HG03135 (cell line): ENCODE measurements around the gene PPP1R7.
"Not testable (repeated sequence)": the region's sequence is repeated elsewhere in the genome, so short reads cannot be mapped to it uniquely, and the experiment has no call there.

ENCODE experiments used
- ATAC-seq: cut with Tn5 transposase; IDR thresholded peaks from one replicate; pipeline ENCODE4 v1.9.1; 2021; ENCODE audit warnings: mild to moderate bottlenecking, moderate library complexity; ENCODE audit not compliant: unreplicated experiment

The PPP1R7 gene

DNA sequence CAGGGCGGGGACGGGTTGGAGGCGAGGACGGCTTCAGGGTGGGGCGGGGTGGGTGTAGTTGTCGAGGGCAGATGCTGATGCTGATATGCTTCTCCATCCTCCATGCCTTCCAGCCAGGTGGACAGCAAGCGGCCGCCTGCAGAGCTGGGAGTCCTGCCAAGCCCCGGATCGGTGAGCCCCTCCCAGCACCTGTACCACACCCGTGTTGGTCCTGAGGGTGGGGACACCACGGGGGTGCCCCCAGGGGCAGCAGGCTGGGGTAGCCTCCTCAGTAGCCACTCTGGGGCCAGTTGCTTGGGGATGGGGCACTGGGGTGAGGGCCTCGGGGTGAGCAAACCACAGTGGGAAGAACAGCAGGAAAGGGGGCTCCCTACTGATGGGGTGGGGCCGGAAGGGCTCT, 40.8 kb downstream of the PPP1R7 start:
- no peak for ATAC-seq

DNA sequence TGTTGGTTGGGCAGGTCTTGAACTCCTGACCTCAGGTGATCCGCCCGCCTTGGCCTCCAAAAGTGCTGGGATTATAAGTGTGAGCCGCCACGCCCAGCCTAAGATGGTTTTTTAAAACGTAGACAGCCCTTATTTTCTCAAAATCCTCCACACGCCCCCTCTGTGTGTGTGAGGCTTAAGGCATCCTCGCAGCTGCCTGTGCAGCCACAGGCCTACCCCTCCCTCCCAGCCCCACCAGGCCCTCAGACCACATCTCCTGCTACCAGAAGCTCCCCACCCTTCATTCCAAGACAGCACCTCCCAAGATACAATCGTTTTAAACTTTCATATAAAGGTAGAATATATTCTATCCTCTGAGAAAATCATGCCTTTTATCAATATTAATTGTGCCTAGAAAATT, 43.0 kb downstream of the PPP1R7 start:
- ATAC-seq: no peak

DNA sequence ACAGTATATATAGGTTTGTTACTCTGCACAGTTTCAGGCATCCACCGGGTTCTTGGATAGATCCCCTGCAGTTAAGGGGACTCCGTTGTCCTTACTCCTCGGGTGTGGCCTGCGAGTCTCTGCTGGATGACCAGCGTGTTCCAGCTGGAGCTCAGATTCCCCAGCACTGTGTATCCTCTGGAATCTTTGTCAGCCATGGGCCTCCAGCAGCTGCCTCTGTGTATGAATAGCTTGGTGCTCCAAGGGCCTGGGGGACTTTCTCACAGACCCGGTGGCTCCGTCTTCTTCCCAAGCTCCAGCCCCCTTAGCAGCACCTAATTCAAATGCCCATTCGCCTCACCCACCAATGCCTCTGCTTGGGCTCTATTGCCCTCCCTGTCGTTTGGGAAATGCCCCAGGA, 44.5 kb downstream of the PPP1R7 start:
- ATAC-seq: no peak

DNA sequence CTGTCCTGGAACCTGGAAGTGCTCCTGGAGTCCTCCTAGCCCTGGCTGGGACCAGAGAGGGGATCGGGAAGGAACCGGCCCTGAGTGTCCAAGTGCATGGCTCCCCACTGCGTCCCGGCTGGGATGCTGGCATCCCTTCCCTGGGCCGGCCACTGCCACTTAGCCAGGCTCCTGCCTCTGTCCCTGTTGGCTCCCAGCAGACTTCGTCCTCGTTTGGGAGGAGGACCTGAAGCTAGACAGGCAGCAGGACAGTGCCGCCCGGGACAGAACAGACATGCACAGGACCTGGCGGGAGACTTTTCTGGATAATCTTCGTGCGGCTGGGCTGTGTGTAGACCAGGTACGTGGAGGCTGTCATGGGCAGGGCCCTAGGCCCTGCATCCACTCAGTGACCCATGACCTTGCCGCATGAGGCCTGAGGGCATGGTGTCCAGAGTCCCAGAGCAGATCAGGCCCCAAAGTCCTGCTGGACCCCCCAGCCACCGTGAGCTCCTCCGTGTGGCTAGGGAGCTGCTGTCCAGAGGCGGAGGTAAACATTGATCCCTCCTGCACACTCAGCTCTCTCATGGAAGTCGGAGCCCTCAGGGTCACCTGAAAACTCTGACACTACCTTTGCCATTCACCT, 45.4 kb downstream of the PPP1R7 start:
- no peak for ATAC-seq

DNA sequence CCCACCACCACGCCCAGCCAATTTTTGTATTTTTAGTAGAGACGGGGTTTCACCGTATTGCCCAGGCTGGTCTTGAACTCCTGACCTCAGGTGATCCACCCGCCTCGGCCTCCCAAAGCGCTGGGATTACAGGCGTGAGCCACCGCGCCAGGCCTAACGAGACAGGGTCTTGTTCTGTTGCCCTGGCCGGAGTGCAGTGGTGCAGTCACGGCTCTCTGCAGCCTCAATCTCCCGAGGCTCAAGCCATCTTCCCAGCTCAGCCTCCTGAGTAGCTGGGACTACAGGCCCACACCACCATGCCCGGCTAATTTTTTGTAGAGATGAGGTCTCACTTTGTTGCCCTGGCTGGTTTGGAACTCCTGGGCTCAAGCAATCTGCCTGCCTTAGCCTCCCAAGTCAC, 47.0 kb downstream of the PPP1R7 start:
- not testable (repeated sequence) for ATAC-seq

DNA sequence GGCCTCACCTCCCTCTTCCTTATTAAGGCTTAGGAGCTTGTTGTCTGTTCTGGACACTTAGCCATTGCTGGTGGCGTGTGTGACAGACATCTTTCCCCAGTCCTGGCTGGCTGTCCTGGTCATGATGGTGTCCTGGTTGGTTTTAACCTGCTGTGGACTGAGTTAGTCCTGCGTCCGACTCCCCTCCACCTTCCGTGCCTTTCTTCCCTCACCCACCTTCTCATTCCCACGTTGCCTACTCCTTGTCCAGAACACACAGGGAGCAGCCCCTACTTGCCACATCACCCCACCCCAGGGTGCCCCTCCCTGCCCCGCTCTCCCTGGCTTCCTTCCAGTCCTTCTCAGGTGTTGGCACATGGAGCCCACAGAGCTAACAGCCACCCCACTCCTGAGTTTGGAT, 47.7 kb downstream of the PPP1R7 start:
- no peak for ATAC-seq

DNA sequence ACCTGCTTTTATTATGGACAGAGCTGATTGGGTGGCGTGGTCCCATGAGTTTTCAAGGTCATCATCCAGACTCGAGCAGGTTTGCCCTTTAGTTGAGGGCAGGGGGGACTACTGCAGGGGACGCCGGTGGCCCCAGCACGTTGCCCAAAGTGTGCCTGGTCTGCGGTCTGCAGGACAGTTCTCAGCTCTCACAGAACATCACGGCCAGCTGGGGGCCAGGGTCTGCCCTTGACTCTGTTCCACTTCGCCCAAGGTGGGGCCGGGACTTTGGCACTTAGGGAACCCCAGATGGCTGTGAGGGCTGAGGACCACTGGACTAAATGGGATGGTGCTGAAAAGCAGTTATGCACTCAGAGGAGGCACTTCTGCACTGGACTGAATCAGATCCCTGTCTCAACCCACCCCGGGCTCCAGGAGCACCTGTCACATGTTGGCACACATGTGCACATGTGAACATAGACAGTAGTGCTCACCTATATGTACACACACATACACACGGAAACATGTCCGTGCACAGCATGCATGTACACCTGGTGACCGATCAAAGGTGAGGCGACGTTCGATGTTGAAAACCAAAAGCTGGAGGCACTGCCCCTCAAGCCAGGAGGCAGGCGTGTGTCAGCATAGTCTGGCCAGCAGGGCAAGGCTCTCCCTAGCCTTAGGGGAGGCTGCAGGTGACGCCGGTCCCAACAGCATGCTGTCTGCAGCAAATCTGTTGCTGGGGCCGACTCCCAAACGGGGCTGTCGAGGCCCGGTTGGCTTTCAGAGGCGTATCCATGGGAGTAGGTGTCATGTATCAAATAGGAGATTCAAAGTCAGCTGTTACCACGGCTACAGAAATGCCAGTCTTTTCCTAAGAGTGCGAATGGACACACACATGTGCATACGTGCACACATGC, 48.4 kb downstream of the PPP1R7 start:
- no peak for ATAC-seq

DNA sequence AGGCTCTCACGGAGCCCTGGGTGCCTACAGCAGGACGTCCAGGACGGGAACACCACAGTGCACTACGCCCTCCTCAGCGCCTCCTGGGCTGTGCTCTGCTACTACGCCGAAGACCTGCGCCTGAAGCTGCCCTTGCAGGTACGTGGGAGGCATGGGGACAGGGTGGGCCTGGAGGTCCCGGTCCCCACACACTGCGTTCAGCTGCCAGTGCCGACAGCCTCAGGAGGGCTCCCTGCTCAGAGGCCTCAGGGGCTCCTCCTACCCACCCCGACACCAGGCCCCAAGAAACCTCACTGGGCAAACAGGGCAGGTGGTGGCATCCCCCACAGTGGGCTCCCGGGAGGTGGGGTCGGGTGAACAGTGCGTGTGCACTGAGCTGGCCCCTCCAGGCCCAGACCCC, 49.0 kb downstream of the PPP1R7 start:
- ATAC-seq: no peak

DNA sequence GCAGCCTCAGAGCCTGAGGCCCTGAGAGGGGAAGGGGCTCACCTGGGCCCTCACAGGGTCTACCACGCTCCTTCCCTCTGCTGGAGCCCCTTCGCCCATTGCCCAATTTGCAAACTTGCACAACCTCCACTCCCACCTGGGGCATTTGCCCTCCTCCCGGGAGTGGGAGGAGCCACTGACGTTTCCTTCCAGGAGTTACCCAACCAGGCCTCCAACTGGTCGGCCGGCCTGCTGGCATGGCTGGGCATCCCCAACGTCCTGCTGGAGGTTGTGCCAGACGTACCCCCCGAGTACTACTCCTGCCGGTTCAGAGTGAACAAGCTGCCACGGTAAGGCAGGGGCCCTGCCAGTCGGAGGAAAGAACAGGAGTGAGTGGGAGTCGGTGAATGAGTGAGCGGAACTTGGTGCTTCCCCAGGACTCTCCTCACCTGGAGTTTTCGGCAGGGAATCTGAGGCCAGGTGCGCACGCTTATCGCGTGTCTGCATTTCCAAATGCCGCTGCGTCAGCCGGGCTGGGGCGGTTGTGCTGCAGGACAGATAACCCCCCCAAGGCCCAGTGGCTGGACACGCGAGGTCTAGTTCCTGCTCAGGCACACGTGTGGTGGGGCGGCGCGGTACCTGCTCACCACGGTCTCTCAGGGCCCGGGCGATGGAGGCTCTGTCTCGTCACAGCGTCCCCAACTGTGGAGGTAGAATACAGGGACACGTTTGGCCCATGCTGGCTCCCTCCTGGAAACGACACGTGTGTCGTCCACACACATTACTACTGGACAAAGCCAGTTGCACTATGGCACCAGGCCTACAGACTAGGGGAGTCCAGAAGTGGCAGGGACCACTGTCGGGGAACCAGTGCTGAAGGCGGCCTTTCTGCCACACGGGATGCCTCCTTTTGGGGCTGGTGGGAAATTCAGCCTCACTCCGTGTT, 49.9 kb downstream of the PPP1R7 start:
- no peak for ATAC-seq

DNA sequence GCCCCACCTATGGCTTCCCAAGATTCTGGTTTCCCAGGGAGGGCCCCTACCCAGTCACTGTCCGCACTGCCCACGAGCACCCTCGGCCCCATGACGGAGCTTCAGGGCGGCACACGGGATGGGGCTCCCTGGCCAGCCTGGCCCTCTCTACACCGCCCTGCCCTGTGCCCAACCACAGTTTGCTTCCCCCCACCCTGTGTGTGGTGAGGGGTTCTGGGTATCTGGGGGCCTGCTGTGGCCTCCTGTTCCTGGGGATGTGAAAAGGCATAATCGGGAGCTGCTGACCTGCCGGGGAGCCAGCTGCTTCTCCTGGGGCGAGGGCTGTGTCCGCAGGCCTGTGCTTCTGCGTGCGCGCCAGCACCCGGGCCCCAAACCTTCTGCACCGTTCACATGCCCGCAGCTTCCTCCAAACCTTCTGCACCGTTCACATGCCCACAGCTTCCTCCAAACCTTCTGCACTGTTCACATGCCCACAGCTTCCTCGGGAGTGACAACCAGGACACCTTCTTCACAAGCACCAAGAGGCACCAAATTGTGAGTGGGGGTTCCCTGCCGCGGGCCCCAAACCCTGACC, 50.6 kb downstream of the PPP1R7 start:
- ATAC-seq: no peak

DNA sequence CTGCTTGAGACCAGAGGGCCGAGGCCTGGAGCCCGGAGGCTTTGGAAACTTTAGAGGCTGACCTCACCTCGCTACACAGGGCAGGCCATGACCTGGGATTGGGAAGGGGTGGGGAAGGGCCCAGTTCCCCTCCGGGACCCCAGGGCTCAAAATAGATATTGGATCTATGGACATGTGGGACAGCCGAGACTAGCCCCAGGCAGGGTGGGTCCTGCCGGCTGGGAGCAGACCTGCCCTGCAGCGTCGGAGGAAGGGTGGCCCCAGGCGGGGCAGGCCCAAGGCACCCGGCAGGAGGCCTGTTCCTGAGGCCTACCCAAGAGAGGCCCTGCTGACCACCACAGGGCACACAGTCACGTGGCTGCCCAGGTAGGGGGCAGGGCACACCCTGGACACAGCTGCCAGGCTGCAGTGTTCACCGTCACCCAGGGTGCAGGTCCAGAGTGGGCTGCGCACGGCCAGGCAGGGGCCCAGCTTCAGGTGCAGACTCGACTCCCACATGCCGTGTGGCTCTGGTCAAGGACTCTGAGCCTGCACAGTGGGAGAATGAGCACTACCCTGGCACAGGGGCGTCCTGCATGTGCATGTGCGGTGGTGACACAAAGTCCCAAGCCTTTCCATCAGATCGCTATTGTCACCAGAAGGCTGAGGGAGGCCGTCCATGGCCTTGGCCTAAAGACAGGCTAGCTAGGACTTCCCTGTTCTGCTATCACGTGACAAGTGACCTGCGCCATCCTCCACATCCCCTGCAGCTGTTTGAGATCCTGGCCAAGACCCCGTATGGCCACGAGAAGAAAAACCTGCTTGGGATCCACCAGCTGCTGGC, 51.4 kb downstream of the PPP1R7 start:
- ATAC-seq: no peak

DNA sequence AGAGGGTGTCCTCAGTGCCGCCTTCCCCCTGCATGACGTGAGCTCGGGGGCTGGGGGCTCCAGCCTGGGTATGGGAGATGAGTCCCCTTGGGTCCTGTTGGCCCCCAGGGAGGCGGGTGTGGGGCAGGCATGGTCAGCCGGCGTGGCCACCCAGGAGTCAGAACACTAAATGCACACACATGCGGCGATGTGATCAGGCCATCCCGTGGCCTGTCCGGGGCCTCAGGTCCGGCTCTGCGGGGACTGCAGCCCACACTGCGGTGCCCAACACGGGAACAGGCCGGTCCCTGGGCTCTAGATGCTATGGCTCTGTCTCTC, 52.0 kb downstream of the PPP1R7 start:
- ATAC-seq: no peak

DNA sequence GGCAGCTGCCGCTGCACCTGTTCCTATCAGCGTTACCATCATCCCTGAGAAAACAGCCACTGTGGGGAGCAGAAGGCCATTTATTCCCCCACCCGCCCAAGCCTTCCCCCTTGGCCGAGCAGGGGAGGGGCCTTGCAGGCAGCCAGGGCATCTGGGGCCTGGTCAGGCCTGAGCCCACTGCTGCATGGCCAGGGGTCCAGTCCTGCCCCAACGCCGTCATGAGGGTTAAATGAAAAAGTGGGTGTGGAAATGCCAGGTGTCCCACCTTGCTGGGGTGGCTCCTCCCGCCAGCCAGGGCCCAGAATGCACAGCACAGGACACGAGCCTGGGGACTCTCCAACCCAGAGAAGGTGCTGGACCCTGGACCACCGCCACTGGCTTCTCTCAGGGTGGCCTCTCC, 52.4 kb downstream of the PPP1R7 start:
- ATAC-seq: no peak

DNA sequence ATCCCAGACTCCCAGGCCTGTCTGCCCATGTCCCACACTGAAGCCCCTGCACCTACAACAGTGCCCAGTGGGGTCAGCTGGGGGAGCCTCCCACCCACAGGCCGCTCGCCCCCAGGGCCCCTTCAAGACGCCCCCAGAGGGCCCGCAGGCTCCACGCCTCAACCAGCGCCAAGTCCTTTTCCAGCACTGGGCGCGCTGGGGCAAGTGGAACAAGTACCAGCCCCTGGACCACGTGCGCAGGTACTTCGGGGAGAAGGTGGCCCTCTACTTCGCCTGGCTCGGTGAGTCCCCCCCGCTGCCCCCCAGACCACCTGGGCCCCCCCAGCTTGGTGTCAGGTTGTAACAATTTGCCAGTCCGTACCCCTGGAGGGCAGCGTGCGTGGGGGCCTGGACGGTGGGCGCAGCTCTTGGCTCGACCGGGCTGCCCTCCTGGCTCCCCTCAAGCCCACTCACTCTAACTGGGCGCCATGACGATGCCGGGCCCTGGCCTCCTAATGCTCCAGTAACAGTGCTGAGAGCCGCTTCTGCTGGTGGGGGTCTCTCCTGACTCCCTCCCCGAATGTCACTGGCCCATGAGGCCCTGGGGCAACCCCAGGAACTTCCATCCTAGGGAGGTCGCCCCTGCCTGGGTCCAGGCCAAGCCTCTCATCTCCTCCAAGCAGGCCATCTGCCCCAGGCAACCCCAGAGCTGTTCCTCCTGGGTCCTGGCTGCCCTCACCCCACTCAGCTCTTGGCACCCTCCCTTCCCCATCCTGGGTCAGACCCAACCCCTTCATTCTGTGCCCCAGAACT, 53.1 kb downstream of the PPP1R7 start:
- ATAC-seq: no peak

DNA sequence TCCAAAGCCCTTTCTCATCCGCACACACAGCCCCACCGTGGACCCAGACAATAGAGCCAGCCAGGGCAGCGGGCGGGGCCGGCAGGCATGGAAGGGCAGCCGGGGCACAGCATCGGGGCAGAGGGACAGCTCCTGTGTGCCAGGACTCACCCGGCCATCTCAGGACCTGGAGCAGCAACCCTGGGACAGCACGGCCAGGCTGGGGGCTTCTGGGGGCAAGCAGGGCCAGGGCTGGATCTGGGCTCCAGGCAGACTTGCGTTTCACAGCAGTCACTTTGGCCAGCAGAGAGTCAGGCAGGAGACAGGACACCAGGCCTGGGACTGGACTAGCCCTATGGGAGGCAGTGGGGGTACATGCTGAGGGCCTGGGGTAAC, 53.7 kb downstream of the PPP1R7 start:
- no peak for ATAC-seq

DNA sequence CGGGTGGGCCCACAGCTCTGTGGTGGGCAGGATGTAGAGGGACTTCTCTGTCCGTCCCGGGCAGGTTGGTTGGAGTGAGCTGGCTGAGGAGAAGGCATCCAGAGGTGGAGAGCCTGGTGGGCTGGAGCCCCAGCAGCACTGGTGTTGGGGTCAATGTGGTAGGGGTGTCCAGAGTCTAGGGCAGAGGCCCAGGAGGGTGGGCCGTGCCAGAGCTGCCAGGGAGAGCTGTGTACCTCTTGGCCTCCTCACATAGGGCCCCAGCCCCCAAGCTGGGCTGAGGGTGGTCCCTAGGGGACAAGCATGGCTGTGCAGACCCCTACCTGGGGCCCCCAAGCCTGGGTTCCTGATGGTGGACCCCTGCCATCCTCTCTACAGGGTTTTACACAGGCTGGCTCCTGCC, 54.2 kb downstream of the PPP1R7 start:
- no peak for ATAC-seq

DNA sequence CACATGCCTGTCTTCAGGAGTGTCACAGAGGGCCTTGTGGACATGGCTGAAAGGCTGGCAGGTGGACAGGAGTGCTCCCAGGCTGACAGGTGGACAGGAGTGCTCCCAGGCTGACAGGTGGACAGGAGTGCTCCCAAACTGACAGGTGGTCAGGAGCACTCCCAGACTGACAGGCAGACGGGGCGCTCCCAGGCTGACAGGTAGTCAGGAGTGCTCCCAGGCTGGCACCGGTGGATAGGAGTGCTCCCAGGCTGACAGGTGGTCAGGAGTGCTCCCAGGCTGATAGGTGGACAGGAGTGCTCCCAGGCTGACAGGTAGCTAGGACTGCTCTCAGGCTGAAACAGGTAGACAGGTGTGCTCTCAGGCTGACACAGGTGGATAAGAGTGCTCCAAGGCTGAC, 54.8 kb downstream of the PPP1R7 start:
- no peak for ATAC-seq

DNA sequence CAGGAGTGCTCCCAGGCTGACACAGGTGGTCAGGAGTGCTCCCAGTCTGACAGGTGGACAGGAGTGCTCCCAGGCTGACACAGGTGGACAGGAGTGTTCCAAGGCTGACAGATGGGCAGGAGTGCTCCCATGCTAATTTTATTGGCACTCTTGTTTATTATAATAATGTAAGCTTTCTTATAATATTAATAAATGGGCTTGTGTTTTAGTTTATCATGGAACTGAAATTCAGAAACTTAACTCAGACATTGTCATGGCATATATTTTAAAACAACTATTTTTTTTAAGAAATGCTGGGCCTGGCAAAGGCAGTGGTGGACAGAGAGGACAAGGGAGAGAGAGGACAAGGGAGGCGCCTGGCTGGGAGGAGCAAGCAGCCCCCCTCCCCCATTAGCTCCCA, 56.9 kb downstream of the PPP1R7 start:
- ATAC-seq: no peak

DNA sequence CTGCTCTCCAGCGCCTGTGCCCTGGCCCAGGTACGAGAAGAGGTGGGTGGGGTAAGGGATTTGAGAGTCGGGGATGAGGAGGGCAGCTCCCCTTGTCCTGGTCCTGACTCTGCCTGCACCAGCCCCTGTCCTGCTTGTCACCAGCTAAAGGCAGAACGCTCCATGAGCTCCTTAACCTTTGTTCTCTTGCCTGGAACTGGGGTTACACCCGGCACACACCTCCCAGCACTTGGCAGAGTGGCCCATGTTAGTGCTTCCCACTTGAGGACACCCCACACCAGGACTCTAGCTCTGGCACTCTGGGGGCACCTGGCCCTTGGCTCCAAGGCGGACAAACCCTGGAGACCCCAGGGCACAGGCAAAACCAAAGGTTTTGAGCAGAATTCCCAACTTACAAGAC, 57.4 kb downstream of the PPP1R7 start:
- ATAC-seq: no peak

DNA sequence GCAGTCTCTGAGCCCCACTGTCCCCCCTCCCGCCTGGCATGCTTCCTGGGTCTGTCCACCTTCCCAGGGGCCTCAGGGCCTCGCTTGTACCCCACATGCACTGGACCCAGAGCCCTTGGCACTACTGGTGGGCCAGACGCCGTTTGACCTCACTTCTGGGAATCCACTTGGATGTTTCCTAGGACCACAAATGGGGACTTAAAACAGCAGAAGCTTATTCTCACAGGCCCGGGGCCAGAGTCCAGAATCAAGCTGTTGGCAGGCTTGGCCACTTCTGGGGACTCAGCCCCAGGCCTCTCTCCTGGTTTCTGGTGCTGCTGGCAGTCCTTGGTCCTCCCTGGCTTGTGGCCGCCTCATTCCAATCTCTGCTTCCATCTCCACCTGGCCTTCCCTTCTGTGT, 57.8 kb downstream of the PPP1R7 start:
- no peak for ATAC-seq
